ENCODE results near the gene CEND1.

CEND1 gene

DNA sequence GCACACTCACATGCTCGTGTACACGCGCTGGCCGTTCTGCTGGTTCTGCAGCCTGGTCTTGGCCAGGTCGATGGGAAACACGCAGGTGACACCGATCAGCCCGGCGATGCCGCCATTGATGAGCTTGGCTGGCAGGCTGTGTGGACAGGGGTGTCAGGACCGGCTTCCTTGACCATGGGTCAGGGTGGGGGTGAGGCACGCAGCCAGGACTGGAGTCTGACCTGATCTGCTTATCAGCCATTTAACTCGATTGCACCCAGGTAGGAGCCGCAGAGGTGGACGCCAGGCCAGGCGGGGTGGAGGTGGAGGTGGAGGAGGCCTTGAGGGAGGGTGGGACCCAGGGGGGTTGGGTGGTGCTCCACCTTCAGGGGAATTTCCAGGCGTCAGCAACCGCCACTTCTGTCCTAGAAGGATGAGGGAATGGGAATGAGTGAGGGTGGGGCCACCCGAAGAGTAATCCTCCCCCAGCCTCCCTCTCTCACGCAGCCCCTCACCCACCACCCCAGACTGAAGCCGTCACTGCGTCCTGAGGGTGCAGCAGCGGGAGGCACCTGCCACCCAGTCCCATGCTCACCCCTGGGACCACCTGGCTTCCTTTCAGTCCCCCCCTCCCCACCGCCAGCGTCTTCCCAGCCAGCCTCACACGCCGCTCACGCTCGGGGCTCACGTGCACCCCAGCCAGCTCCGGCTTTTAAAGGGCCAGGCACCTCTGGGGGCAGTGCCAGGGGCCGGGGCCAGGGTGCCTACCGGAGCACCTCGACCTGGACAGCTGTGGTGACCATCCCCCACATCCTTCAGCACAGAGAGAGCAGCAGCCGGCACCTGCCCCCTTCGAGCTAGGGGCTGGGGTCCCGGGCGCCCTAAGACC is 5.1 kb upstream of the CEND1 start:
- no peak for DNase-seq (ENCODE audit: low read depth in 2 of 2)

DNA sequence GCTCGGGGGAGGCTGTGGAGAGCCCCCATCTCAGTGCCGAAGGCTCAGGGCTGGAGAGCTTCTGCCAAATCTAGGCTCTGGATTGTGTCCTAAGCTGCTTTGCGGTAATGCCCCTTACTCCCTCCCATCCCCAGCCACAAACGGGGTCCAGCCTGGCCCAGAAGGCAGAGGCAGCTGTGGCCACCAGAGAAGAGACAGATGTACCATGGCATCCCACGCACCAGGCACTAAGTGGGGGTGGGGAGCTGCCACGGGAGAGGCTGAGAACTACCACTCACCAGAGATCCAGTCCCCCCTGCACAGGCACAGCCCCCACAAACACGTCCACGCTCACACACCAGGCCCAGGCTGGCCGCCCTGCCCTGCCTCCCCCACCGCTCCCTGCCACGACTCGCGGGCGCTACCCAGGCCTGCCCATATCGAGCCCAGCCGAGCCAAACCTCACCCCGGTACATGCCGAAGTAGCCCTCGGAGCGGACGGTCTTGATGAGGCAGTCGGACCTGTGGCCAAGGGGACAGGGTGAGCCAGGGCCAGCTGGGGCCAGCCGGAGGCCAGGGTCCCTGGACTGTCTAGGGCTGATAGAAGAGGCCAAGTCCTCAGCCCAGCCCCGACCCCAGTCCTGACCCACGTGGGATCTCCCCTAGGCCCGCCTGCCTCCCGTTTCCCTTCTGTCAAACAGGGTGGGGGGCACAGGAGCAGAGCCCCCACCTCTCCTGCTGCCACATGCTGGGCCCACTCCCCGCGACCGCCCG is 4.3 kb upstream of the CEND1 start:
- DNase-seq (ENCODE audit: low read depth in 2 of 2): no peak

DNA sequence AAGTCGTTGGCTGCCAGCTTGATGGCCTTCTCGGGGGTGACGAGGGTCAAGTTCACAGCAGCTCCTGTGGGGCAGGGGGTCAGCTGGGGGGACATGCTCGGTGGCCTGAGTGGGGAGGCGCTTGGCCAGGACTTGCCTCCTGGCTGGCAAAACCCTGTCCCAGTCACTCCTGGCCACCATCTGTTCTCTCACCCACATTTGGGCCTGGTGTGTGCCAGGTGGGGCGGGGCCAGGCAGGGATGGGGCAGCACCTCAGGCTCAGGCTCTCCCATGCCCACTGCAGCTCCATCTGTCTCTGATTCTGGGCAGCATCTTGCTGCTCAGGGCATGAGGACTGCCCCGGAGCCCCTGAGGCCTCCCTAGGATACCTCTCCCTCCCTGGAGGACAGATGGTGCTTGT is 3.7 kb upstream of the CEND1 start:
- DNase-seq (ENCODE audit: low read depth in 2 of 2): no peak

DNA sequence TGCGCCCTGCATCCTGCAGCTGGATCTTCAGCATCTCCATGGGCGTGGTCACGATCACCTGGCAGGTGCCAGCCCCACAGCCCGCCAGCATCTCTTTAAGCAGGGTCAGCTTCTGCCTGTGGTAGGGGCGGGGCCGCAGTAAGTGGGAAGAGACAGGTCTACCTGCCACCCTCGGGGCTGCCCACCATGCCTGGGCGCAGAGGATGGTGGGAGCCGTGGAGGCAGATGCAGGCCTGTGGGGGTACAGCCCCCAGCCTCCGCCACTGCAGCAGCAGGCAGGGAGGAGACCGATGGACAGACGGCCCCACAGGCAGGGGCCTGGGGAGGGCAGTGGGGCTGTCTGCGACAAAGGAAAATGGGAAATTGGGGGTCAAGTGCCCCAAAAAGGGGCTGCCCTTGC is 3.0 kb upstream of the CEND1 start:
- no peak for DNase-seq (ENCODE audit: low read depth in 2 of 2)

DNA sequence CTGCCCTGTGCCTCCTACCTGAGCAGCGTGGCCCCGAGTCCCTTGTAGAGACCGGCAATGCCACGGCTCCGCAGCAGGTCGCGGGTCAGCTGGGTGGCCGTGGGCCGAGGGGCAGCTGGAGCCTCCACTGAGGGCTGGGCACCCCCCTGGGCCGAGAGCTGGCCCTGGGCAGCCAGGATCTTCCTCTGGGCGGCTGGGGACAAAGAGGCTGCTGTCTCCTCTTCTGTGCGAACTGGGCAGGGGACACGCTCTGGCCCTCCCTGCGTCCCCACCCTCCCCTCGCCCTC is 2.6 kb upstream of the CEND1 start:
- DNase-seq (ENCODE audit: low read depth in 2 of 2): no peak

DNA sequence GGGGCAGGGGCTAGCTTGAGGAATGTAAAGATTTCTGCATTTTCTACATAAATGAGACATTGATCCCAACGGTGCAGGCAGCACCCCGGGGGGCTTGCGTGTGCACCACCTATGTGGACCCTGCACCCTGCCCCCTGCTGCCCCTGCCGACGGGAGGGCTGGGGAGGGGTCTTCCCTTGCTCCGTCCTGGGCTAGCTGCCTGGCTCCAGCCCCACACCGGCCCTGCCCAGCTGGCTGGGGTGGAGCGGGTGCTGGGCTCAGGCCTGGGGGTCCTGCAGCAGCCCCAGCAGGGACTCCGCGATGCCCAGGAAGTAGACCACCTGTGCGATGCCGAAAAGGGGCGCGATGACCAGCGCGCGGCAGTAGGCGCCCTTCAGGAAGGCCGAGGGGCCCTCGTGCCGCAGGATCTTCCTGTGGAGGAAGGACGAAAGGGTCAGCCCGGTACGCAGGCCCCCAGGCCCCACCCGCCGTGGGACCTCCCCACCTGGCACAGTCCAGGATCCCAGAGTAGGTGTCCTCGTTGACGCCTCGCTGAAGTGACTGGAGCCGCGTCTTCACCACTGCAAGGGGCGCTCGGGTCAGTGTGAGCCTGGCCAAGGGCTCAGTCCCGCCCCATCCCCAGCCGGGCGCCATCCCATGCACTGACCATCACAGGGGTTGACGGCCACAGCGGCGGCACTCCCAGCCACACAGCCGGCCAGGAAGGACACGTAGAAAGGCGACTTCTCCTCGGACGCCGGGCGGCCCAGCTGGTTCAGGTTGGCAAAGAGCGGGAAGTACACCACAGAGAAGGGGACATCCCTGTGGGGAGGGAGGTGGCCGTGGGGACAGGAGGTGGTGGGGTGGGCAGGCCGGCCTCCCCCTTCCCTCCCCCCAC is 2.0 kb upstream of the CEND1 start:
- DNase-seq (ENCODE audit: low read depth in 2 of 2): no peak

DNA sequence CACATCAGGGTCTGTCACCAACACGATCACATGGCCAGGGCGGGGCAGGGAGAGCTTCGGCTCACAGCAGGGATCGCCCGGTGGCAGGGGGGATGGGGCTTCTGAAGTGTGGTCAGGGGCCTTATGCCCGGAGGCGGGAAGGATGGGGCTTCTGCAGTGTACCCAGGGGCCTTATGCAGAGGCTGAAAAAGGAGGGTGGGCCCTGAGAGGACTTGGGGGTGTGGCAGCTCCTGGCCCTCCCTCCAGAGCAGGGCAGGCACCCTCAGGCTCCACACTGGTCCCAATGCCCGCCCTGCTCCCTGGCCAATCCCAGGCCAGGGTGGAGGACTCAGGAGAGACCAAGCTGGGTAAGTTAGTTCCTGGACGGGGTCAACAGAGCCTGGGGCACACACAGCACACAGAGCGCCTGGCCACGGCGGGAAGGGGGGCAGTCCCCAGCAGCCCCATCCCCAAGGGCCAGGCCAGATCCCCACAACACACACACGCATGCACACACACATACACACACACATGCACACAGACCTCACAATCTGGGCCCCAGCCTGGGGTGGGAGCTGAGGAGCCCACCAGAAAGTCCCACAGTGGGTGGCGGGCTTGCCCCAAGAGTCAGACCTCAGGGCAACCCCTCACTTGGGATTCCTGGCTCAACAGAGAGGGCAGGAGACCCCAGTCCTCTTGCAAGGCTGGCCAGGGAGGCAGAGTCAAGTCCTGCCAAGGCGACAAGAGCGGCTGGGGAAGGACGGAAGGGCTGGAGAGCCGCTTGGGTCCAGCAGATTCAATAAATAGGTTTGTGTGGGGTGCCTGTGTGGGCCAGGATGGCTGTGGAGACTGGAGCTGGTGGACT is 1.1 kb upstream of the CEND1 start:
- no peak for DNase-seq (ENCODE audit: low read depth in 2 of 2)

DNA sequence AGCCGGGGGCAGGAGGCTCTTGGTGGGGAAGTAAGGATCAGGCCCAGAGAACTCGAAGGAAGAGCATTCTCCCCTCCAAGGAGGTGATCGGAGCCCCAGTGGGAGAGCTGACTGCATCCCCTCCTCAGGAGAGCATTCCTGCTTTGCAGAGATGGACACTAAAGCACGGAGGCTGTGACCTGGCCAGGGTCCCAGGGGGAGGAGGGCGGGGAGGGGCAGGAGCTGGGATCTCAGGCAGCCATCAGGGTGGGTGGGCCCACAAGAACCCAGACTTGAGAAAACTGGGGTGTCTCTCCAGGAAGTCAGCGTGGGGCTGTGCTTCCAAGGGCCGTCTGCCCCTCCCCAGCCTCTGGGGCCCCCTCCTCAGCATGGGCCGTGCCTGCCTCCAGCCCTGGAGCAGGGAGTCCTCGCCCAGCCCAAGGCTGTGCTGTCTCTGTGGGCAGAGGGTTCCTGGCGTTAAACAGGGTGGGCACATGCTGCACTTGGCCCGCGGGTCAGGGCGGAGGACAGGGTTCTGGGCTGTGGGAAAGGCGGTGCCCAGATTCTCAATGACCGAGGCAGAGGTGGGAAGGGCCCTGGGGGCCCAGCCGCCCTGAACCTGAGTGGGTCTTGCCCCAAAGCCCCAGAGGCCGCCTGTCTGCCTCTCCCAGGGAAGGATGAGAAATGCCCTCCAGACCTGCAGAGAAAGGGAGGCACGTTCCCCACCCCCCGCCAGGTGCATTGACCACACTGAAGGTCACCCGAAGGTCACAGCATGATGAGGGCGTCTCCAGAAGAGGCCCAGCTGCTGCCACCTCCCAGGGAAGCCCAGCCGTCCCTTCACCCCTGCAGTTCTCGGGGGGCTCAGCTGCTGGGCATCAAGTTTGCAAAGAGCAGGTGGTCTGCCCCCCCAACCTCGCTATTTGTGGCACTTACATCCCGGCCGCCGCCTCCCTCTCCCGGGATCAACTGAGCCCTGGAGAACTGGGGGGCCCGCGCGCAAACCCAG is 643 bp downstream of the CEND1 start:
- no peak for DNase-seq (ENCODE audit: low read depth in 2 of 2)

DNA sequence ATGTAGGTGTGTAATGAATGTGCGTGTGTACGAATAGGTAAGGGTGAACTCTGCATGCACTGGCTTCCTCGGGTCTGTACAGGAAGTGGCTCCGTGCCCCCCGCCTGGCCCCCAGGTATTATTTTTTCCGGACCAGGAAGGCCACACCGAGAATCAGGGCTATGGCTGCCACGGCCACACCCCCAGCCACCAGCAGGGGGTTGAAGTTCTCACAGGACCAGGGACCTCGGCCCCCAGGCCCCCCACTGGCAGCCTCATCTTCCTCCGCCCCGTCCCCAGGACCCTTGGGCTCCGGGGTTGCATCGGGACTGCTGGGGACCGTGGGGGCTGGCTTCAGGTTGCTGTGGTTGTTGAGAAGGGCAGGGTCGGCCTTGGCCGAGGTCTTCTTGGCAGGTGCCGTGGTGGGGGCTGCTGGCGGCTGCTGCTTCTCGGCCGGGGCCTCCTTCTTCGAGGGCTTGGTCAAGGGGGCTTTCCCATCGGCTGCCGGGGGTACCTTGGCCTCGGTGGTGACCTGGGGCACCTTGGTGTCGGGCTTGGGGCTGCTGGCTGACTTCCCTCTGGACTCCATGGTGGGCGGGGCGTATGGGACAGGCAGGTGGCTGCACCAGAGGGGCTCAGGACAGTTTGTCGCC is 1.8 kb downstream of the CEND1 start:
- no peak for DNase-seq (ENCODE audit: low read depth in 2 of 2)

DNA sequence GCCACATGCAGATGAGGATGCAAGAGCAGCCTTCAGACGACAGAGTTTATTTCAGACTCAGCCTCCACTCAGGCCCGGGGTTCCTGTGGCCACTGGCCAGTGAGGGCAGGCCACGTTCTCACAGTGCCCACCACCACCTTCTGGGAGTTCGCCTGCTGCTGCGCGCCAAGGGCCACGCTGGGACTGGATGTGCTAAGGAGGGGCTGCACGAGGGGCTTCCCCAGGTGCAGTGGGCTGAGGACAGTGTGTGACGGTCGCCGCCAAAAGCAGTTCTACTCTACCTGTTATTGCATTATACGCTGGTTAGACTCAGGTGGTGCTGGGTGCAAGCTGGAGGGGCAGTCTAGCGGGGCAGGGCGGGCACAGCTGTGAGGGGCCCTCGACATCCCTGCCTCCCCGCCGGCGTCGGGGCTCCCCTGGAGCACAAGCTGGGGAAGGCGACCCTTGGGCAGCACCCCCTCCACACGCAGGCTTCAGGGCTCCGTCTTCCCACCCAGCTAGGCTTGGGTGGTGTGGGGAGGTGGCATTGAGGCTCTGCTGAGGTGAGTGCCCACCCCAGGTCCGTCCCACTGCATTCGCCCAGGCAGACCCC is 2.7 kb downstream of the CEND1 start:
- DNase-seq (ENCODE audit: low read depth in 2 of 2): no peak

DNA sequence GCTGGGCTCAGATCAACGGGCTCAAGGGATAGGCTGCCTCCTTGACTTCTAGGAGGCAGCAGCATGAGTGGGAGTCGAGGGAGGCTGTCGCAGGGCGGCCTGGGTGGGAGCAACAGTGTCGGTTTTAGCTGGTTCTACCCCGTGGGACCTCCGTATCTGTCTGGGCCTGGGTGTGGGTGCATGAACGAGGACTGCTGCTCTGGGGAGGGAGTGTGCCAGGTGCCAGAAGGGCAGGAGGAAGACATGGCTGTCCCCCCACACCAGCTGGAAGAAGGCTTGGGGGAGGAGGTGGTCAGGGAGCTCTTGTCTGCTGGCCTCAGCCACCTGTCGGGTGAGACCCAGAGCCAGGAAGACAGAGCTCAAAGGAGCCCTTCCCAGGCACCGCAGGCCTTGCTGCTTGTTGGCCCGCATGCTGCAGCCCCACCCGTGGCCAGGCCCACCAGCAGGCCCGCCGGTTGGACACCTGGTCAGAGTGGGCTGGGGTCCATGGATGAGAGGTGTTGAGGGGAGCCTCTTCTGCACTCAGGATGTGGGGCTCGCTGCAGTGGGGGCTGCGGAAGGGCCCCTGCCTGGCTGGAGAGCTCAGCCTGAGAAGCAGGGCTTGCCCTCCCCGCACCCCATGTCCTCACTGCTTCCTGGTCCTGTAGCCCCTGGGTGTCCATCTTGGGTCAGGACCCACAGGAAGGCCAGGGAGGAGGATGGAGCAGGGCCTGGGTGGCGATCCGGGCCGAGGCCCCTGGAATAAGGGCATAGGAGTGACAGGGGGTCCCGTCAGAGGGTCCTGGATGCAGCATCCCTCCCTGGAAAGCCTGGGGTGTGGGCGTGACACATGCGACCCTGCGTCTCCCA is 3.4 kb downstream of the CEND1 start:
- DNase-seq (ENCODE audit: low read depth in 2 of 2): no peak

DNA sequence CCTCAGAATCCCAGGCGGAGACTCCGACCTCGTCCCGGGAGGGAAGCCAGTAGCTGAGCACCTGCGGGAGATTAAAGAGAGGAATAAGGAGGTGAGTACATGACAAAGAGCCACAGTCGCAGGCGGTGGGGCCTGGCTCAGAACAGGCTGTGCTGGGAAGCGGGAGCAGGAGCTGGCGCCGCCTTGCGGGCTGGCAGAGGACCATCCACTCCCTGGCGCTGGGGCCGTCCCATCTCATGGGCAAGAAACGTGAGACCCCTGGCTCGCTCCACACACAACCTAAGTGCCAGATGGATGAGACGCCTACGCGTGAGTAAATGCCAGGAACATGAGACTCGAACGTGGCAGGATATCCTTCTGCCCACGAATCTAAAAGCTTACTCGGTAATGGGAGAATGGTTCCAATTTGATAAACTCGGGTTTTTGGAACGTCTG is 6.3 kb downstream of the CEND1 start:
- DNase-seq (ENCODE audit: low read depth in 2 of 2): no peak

DNA sequence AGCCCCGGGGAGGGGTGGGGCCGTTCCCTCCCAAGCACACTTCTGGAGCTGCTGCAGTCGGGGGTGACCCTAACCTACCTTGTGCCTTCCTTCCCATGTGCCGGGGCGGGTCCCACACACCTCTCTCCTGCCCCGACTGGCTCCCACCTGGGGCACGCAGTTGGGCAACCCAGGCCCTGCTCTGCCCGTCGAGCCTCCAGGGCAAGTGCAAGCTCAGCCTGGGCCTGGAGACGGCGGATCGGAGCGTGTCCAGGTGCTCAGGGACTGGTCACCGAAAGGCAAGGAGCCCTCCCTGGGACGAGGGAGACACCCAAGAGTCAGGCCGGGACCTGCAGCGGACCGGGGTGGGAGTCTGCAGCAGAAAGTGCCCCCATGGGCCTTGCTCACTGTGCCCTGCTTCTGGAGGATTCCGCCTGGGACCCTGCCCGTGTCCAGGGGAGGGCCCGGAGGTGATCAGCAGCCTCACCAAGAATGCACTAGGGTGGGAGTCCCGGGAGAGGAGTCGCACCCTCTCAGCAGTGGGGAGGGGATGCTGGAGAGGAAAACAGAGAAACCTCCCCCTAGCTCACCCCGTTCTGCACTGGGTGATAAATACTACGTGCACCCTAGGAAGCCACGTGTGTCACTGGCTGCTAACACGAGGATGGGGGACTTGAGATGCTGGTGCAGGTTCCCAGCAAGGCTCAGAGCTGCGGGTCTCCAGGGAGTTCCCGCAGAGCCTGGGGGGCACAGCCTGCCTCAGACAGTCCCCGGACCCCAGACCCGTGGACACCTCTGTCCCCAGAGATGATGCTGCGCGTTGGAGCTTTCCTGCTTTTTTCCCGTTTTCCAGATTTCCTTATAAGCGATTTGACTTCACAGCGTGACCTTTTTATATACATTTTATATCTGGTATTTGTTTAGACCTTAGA is 7.4 kb downstream of the CEND1 start:
- no peak for DNase-seq (ENCODE audit: low read depth in 2 of 2)

DNA sequence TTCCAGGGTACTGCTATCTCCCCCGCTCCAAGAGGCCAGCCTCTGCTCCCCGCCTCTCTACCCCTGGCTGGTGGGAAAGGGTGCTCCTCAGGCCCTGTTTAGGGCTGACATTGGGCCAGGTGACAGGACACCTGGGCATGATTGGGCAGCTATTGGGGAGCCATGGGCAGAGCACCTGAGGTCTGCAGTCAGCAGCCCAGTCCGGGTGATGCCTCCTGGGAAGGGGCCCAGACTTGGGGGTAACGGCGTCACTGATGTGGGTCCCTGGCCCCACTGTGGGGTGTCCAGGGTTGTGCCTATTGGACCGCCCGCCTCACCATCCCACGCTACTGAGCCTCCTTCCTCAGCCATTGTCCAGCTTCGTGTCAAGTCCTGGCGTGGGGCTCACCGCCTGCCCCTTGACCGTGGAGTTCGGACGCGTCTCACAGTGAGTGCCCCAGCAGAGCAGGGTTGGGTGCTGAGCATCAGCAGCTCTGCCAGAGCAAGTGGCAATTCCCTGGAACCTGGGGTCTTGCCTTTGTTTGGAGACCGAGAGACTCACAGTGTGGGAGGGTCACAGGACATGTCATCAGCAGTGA is 9.8 kb downstream of the CEND1 start:
- no peak for DNase-seq (ENCODE audit: low read depth in 2 of 2)

DNA sequence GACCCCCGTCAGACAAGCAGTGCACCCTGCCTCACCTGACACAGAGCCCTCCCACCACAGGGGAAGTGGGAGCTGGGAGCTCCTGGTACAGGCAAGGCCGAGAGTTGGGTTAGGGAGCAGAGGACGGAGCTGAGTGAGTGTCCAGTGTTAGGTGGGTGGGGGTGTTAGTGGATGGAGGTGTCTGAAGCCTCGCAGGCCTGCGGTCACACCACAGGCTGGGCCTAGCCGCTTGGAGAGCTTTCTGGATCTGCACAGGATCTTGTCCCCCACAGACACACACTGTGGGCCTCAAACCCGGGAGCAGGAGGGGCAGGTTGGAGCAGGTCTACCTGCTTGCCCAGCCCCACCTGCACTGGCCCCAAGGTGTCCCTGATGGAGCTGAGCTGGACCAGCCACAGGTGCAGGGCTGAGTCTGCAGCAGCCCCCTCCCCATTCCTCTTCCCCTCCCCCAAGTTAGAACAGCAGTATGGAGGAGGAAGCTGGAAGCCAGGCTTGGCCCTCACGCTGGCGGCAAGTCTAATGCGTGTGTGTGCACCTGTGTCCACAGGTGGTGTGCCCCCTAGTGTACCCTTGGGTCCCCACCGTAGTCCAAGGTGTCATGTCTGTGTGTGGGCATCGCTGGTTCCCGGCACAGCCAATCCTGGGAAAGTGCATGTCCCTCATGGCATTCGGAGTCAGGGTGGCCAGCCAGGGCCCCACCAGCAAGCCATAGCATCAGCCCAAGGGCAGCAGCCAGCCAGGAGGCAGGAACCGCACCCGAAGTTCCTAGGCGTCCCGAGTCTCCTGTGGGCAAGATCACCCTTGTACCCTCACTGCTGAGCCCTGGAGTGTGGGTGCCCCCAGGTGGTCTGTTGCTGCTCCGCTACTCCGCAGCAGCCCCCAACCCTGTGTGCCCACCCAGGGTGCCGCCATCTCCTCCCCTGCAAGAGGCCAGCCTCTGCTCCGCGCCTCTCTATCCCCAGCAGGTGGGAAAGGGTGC is 10.6 kb downstream of the CEND1 start:
- no peak for DNase-seq (ENCODE audit: low read depth in 2 of 2)

All from activated CD8-positive, alpha-beta memory T cell treated with anti-CD3 and anti-CD28 coated beads for 4 hours (primary cell).